Neural cell (in vitro differentiated cells): ENCODE data around the gene ASTL. TPM values are rescaled to one million over a fixed set of nuclear protein-coding genes. Genes with fewer than 3 reads are reported as not detected.

Experiments used
- H2AFZ ChIP-seq: fragments of 200-600, 300-800 bp; sonication (generic), shearing (Covaris generic); 2 replicates; pipeline ENCODE4 v1.6.0; 2014; ENCODE audit warnings: low read depth, mild to moderate bottlenecking, antibody characterized with exemption, low read length, moderate library complexity
- H3F3A ChIP-seq: fragments of 200-600 bp; shearing (Covaris generic); 2 replicates; pipeline ENCODE4 v1.6.1; 2016; ENCODE audit warnings: mild to moderate bottlenecking, moderate library complexity, mixed read lengths, antibody characterized with exemption, low read length; ENCODE audit not compliant: insufficient read depth, poor library complexity, severe bottlenecking
- H3K27ac ChIP-seq: fragments of 200-600, 300-800 bp; sonication (generic), shearing (Covaris generic); 2 replicates; pipeline ENCODE4 v1.5.1; 2014; ENCODE audit warnings: mild to moderate bottlenecking, low read length, moderate library complexity
- H3K27me3 ChIP-seq: fragments of 300-800, 200-600 bp; sonication (generic), shearing (Covaris generic); 2 replicates; pipeline ENCODE4 v1.6.0; 2014; ENCODE audit warnings: mild to moderate bottlenecking, low read depth, low read length, moderate library complexity; ENCODE audit not compliant: insufficient read depth
- H3K36me3 ChIP-seq: fragments of 300-800, 200-600 bp; sonication (generic), shearing (Covaris generic); 2 replicates; pipeline ENCODE4 v1.5.1; 2014; ENCODE audit warnings: mild to moderate bottlenecking, antibody characterized with exemption, low read length, moderate library complexity; ENCODE audit not compliant: insufficient read depth
- H3K4me2 ChIP-seq: fragments of 300-800, 200-600 bp; sonication (generic), shearing (Covaris generic); 2 replicates; pipeline ENCODE4 v1.6.0; 2014; ENCODE audit warnings: mild to moderate bottlenecking, low read length
- H3K4me3 ChIP-seq: fragments of 300-800, 200-600 bp; sonication (generic), shearing (Covaris generic); 2 replicates; pipeline ENCODE4 v1.5.1; 2014; ENCODE audit warnings: mild to moderate bottlenecking, low read length, moderate library complexity
- H3K79me2 ChIP-seq: fragments of 200-600 bp; shearing (Covaris generic); replicated peaks from 2 replicates; pipeline ENCODE4 v1.6.0; 2014; ENCODE audit warnings: mild to moderate bottlenecking, low read length, moderate library complexity; ENCODE audit not compliant: insufficient read depth
- H3K9ac ChIP-seq: fragments of 300-800, 200-600 bp; sonication (generic), shearing (Covaris generic); 2 replicates; pipeline ENCODE4 v1.6.1; 2016; ENCODE audit warnings: mild to moderate bottlenecking, low read length, mixed read lengths
- H3K9me2 ChIP-seq: fragments of 200-600 bp; shearing (Covaris generic); 2 replicates; pipeline ENCODE4 v1.6.1; 2016; ENCODE audit warnings: mild to moderate bottlenecking, low read length, mixed read lengths; ENCODE audit not compliant: insufficient read depth
- H3K9me3 ChIP-seq: fragments of 200-600, 300-800 bp; sonication (generic), shearing (Covaris generic); 2 replicates; pipeline ENCODE4 v1.6.1; 2016; ENCODE audit warnings: mild to moderate bottlenecking, mixed run types, low read length, moderate library complexity, mixed read lengths
- H4K20me1 ChIP-seq: fragments of 200-600 bp; shearing (Covaris generic); 2 replicates; pipeline ENCODE4 v1.6.1; 2016; ENCODE audit warnings: mild to moderate bottlenecking, mixed run types; ENCODE audit not compliant: insufficient read depth
- CTCF ChIP-seq: fragments of 450-650 bp; IDR thresholded peaks from 2 replicates; pipeline ENCODE4 v1.5.1; 2014; ENCODE audit warnings: antibody characterized with exemption, mild to moderate bottlenecking, moderate library complexity; ENCODE audit not compliant: poor library complexity, severe bottlenecking
- EP300 ChIP-seq: fragments of 450-650 bp; conservative IDR thresholded peaks from 2 replicates; pipeline ENCODE4 v1.6.1; 2014; ENCODE audit warnings: antibody characterized with exemption, mild to moderate bottlenecking, moderate library complexity; ENCODE audit not compliant: poor library complexity, severe bottlenecking
- EZH2 ChIP-seq: fragments of 200-600, 300-800 bp; shearing (Covaris generic), sonication (generic); IDR thresholded peaks from 2 replicates; pipeline ENCODE4 v1.6.1; 2014; ENCODE audit warnings: antibody characterized with exemption, low read length, borderline replicate concordance, mild to moderate bottlenecking; ENCODE audit not compliant: insufficient read depth, poor library complexity, severe bottlenecking
- MXI1 ChIP-seq: fragments of 450-650 bp; conservative IDR thresholded peaks from 2 replicates; pipeline ENCODE4 v1.6.1; 2014; ENCODE audit warnings: antibody characterized with exemption, mild to moderate bottlenecking; ENCODE audit not compliant: poor library complexity, severe bottlenecking
- POLR2AphosphoS5 ChIP-seq: IDR thresholded peaks from 2 replicates; pipeline ENCODE4 v1.6.1; 2012
- RAD21 ChIP-seq: fragments of 450-650 bp; conservative IDR thresholded peaks from 2 replicates; pipeline ENCODE4 v1.6.1; 2014; ENCODE audit warnings: antibody characterized with exemption, mild to moderate bottlenecking, moderate library complexity
- SMC3 ChIP-seq: fragments of 450-650 bp; conservative IDR thresholded peaks from 2 replicates; pipeline ENCODE4 v1.6.1; 2014; ENCODE audit warnings: antibody characterized with exemption, mild to moderate bottlenecking, moderate library complexity; ENCODE audit not compliant: poor library complexity
- TAF1 ChIP-seq: IDR thresholded peaks from 2 replicates; pipeline ENCODE4 v1.6.1; 2012; ENCODE audit warnings: low read depth
- polyA plus RNA-seq: library from polyadenylated mRNA; depleted of rRNA; stranded (reverse); fragments of >200 nt; gene quantifications from 2 replicates; pipeline ENCODE4 v1.2.3, GENCODE V29; 2014
- TF ChIP-seq, protein P1 (sequence below): IDR thresholded peaks from 2 replicates; pipeline ENCODE4 v1.6.1; 2012; ENCODE audit warnings: borderline replicate concordance

Gene ASTL
- polyA plus RNA-seq, 1 donor from 2014 or later, result not detected

- Histone ChIP-seq H3K27ac (no peak overlapping the region), H3K9ac (no peak overlapping the region), H3K27me3 (no peaks in the 10 kb centered on the region), H3K9me3 (no peaks in the 10 kb centered on the region), H3K9me2 (no peaks in the 10 kb centered on the region), H2AFZ (no peak overlapping the region), H4K20me1 (no peaks in the 10 kb centered on the region), H3K79me2 (no peaks in the 10 kb centered on the region), H3K4me3 (no peak overlapping the region), H3K4me2 (no peak overlapping the region), H3F3A (no peaks in the 10 kb centered on the region), H3K36me3 (no peaks in the 10 kb centered on the region)
- TF ChIP-seq RAD21, result no peak
- TF ChIP-seq SMC3, result no peak
- TF ChIP-seq TAF1, result no peak
- no peak for TF ChIP-seq CTCF
- TF ChIP-seq EP300, result no peak
- no peak for TF ChIP-seq POLR2AphosphoS5
- TF ChIP-seq EZH2, result no peak
- TF ChIP-seq, protein P1, sequence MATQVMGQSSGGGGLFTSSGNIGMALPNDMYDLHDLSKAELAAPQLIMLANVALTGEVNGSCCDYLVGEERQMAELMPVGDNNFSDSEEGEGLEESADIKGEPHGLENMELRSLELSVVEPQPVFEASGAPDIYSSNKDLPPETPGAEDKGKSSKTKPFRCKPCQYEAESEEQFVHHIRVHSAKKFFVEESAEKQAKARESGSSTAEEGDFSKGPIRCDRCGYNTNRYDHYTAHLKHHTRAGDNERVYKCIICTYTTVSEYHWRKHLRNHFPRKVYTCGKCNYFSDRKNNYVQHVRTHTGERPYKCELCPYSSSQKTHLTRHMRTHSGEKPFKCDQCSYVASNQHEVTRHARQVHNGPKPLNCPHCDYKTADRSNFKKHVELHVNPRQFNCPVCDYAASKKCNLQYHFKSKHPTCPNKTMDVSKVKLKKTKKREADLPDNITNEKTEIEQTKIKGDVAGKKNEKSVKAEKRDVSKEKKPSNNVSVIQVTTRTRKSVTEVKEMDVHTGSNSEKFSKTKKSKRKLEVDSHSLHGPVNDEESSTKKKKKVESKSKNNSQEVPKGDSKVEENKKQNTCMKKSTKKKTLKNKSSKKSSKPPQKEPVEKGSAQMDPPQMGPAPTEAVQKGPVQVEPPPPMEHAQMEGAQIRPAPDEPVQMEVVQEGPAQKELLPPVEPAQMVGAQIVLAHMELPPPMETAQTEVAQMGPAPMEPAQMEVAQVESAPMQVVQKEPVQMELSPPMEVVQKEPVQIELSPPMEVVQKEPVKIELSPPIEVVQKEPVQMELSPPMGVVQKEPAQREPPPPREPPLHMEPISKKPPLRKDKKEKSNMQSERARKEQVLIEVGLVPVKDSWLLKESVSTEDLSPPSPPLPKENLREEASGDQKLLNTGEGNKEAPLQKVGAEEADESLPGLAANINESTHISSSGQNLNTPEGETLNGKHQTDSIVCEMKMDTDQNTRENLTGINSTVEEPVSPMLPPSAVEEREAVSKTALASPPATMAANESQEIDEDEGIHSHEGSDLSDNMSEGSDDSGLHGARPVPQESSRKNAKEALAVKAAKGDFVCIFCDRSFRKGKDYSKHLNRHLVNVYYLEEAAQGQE, result no peak
- no peak for TF ChIP-seq MXI1
Measured at GRCh38 chr2:96153991-96154431, 15.7 kb upstream of the ASTL start.

DNA sequence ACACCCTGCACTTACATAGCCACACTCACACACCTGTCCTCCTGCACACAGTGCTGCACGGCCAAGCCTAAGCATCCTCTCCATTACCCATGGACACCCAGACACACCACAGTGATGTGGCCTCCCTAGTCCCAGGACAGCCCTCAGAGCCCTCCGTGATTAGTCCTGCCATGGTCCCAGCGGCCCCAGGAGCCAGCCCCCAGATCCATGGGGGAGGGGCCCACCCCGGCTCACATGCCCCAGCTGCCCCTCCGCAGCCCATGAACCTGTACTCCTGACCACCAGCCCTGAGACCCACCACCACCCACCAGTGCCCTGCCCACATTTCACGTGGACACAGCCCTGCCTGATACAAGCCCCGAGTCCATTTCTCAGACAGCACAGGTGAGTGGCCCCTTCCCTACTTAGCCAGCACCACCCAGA lies 15.0 kb upstream of the ASTL start:
- Histone ChIP-seq H3K4me2 (no peak overlapping the region), H3K27me3 (no peaks in the 10 kb centered on the region), H4K20me1 (no peaks in the 10 kb centered on the region), H3K36me3 (no peaks in the 10 kb centered on the region), H3K9ac (no peak overlapping the region), H3K27ac (no peak overlapping the region), H3K4me3 (no peak overlapping the region), H3K9me3 (no peaks in the 10 kb centered on the region), H3F3A (no peaks in the 10 kb centered on the region), H2AFZ (no peak overlapping the region), H3K9me2 (no peaks in the 10 kb centered on the region), H3K79me2 (no peaks in the 10 kb centered on the region)
- no peak for TF ChIP-seq MXI1
- no peak for TF ChIP-seq TAF1
- TF ChIP-seq, protein P1, result no peak
- no peak for TF ChIP-seq CTCF
- TF ChIP-seq RAD21, result no peak
- TF ChIP-seq EP300, result no peak
- no peak for TF ChIP-seq EZH2
